HCT116 (cell line): ENCODE data around the gene ANKRD9. TPM values are rescaled to one million over a fixed set of nuclear protein-coding genes. Genes with fewer than 3 reads are reported as not detected.

Experiments used
- ATAC-seq: fragments of 200-7000 bp; cut with Tn5 transposase; 2 replicates; pipeline ENCODE4 v1.9.1; 2020; ENCODE audit warnings: mild to moderate bottlenecking, moderate library complexity
- BruUV-seq: library from RNA; stranded (reverse); fragments of 400-500 nt; replicated peaks from 2 replicates; lab custom pipeline; 2021; lab: Mats Ljungman, UMichigan
- CTCF ChIA-PET: fragments of 300-600 bp; sonication (Branson Sonifier 250); formaldehyde crosslinking; loops from one replicate; lab custom pipeline; 2021; ENCODE audit warnings: antibody characterized with exemption; lab: Charles Lee
- POLR2A ChIA-PET: fragments of 300-600, 350-600 bp; sonication (Branson Sonifier 250); formaldehyde crosslinking; loops from one replicate; lab custom pipeline; 2021; ENCODE audit warnings: antibody characterized with exemption; lab: Charles Lee
- RAD21 ChIA-PET, 2 experiments: fragments of 300-600 bp; sonication (Branson Sonifier 250); formaldehyde crosslinking; loops; one replicate each; lab custom pipeline; 2023; ENCODE audit warnings: low total read pairs in 2 of 2; ENCODE audit not compliant: uncharacterized antibody in 2 of 2, unreplicated experiment in 2 of 2, low non-redundant PET in 1 of 2; lab: Charles Lee
- DNase-seq: peaks from one replicate; pipeline ENCODE4 v3.0.0-alpha.2; 2010; ENCODE audit warnings: low read depth, low spot score
- H2AFZ ChIP-seq: fragments of 200-600 bp; shearing (Covaris generic), sonication (generic); 2 replicates; pipeline ENCODE4 v1.6.1; 2017; ENCODE audit warnings: low read depth, mixed run types, mixed read lengths, antibody characterized with exemption, low read length; ENCODE audit not compliant: poor library complexity, severe bottlenecking
- H3K27ac ChIP-seq: 2 replicates; pipeline ENCODE4 v1.5.1; 2012; ENCODE audit warnings: low read depth, low read length
- H3K27me3 ChIP-seq: fragments of 200-600 bp; sonication (generic); 2 replicates; pipeline ENCODE4 v1.6.1; 2016; ENCODE audit warnings: mixed run types, low read length, mixed read lengths; ENCODE audit not compliant: insufficient read depth
- H3K36me3 ChIP-seq, 2 experiments: fragments of 200-500 bp in 1 of 2; fragments of 200-600 bp in 1 of 2; sonication (Bioruptor generic) in 1 of 2; sonication (generic) in 1 of 2; 2 replicates each; pipeline versions ENCODE4 v1.5.1 to v1.6.1; 2014 to 2016; ENCODE audit warnings: low read length in 2 of 2, inconsistent platforms in 1 of 2, mixed read lengths in 1 of 2, mixed run types in 1 of 2; ENCODE audit not compliant: insufficient read depth in 2 of 2, control insufficient read depth in 1 of 2
- H3K4me1 ChIP-seq, 2 experiments: fragments of 200-600 bp in 1 of 2; sonication (generic) in 1 of 2; 2 replicates each; pipeline versions ENCODE4 v1.5.1 to v1.6.1; 2012 to 2017; ENCODE audit warnings: low read length in 2 of 2, inconsistent platforms in 1 of 2, mild to moderate bottlenecking in 1 of 2, mixed read lengths in 1 of 2, mixed run types in 1 of 2, moderate library complexity in 1 of 2; ENCODE audit not compliant: insufficient read depth in 2 of 2, control insufficient read depth in 1 of 2
- H3K4me2 ChIP-seq: fragments of 200-600 bp; sonication (generic); 2 replicates; pipeline ENCODE4 v1.6.1; 2017; ENCODE audit warnings: mixed run types, low read length, mixed read lengths
- H3K4me3 ChIP-seq, 2 experiments: fragments of 200-600 bp in 1 of 2; sonication (generic) in 1 of 2; replicated peaks in 1 of 2; 2 replicates each; pipeline ENCODE4 v1.5.1; 2011 to 2016; ENCODE audit warnings: low read length in 2 of 2, control low read depth in 1 of 2, low read depth in 1 of 2, mild to moderate bottlenecking in 1 of 2, mixed read lengths in 1 of 2, mixed run types in 1 of 2
- H3K79me2 ChIP-seq: fragments of 200-600 bp; sonication (generic); 2 replicates; pipeline ENCODE4 v1.6.1; 2017; ENCODE audit warnings: mild to moderate bottlenecking, mixed run types, low read length, moderate library complexity, mixed read lengths; ENCODE audit not compliant: insufficient read depth
- H3K9ac ChIP-seq: fragments of 200-600 bp; sonication (generic); 2 replicates; pipeline ENCODE4 v1.6.1; 2016; ENCODE audit warnings: low read length, mixed read lengths
- H3K9me2 ChIP-seq: fragments of 200-600 bp; sonication (generic), shearing (Covaris generic); 2 replicates; pipeline ENCODE4 v1.6.1; 2017; ENCODE audit warnings: mixed run types, mild to moderate bottlenecking, moderate library complexity; ENCODE audit not compliant: insufficient read depth
- H3K9me3 ChIP-seq, 2 experiments: fragments of 200-500 bp in 1 of 2; fragments of 200-600 bp in 1 of 2; sonication (Bioruptor generic) in 1 of 2; sonication (generic) in 1 of 2; 2 replicates each; pipeline ENCODE4 v1.6.1; 2014 to 2017; ENCODE audit warnings: low read length in 2 of 2, mixed read lengths in 2 of 2, inconsistent platforms in 1 of 2, low read depth in 1 of 2, mild to moderate bottlenecking in 1 of 2, mixed run types in 1 of 2, moderate library complexity in 1 of 2; ENCODE audit not compliant: control insufficient read depth in 1 of 2, insufficient read depth in 1 of 2
- H4K20me1 ChIP-seq: fragments of 200-600 bp; sonication (generic), shearing (Covaris generic); 2 replicates; pipeline ENCODE4 v1.6.1; 2017; ENCODE audit warnings: mixed run types, mild to moderate bottlenecking, moderate library complexity; ENCODE audit not compliant: insufficient read depth
- CBX3 ChIP-seq: IDR thresholded peaks from 2 replicates; pipeline ENCODE4 v1.6.1; 2012; ENCODE audit warnings: low read depth
- CEBPB ChIP-seq: IDR thresholded peaks from 2 replicates; pipeline ENCODE4 v1.6.1; 2012; ENCODE audit warnings: low read depth
- ELF1 ChIP-seq: IDR thresholded peaks from 2 replicates; pipeline ENCODE4 v1.6.1; 2012; ENCODE audit warnings: low read depth, borderline replicate concordance
- EZH2 ChIP-seq: fragments of 200-600 bp; sonication (generic); IDR thresholded peaks from 2 replicates; pipeline ENCODE4 v1.6.1; 2017; ENCODE audit warnings: antibody characterized with exemption, mixed run types
- EZH2phosphoT487 ChIP-seq: fragments of 200-600 bp; IDR thresholded peaks from 2 replicates; pipeline ENCODE4 v1.6.1; 2018; ENCODE audit warnings: antibody characterized with exemption, borderline replicate concordance
- JUND ChIP-seq: IDR thresholded peaks from 2 replicates; pipeline ENCODE4 v1.6.1; 2012
- RAD21 ChIP-seq: IDR thresholded peaks from 2 replicates; pipeline ENCODE4 v1.6.1; 2012; ENCODE audit warnings: low read depth, mild to moderate bottlenecking
- SIN3A ChIP-seq: IDR thresholded peaks from 2 replicates; pipeline ENCODE4 v1.6.1; 2012; ENCODE audit warnings: low read depth
- SP1 ChIP-seq: IDR thresholded peaks from 2 replicates; pipeline ENCODE4 v1.6.1; 2012; ENCODE audit warnings: low read depth
- SRF ChIP-seq: IDR thresholded peaks from 2 replicates; pipeline ENCODE4 v1.6.1; 2012; ENCODE audit warnings: low read depth
- TCF7L2 ChIP-seq: IDR thresholded peaks from 2 replicates; pipeline ENCODE4 v1.7.0; 2011; ENCODE audit warnings: borderline replicate concordance, inconsistent platforms; ENCODE audit not compliant: insufficient read depth, insufficient read length; ENCODE audit errors: extremely low read depth
- ZFX ChIP-seq: fragments of 450-650 bp; IDR thresholded peaks from 2 replicates; pipeline ENCODE4 v1.6.1; 2017
- ZNF274 ChIP-seq: fragments of 200-500 bp; sonication (Bioruptor generic); IDR thresholded peaks from 2 replicates; pipeline ENCODE4 v1.6.1; 2014; ENCODE audit warnings: mild to moderate bottlenecking, low read depth, low read length, inconsistent platforms
- intact Hi-C: fragments of 100-400 bp; cut with micrococcal nuclease; formaldehyde crosslinking; loops from 2 replicates; pipeline ENCODE4 v1.10.0; 2022
- total RNA-seq: library from RNA; stranded (reverse); gene quantifications from one replicate; pipeline ENCODE4 v1.2.1, GENCODE V29; 2021; ENCODE audit not compliant: unreplicated experiment
- TF ChIP-seq, protein P1 (sequence below), 3 experiments: fragments of 200-600 bp in 1 of 3; sonication (generic) in 1 of 3; IDR thresholded peaks in 2 of 3; conservative IDR thresholded peaks in 1 of 3; 2 replicates each; pipeline ENCODE4 v1.5.1; 2012 to 2017; ENCODE audit warnings: low read depth in 2 of 3, low read length in 2 of 3, antibody characterized with exemption in 1 of 3, borderline replicate concordance in 1 of 3, control low read depth in 1 of 3, mild to moderate bottlenecking in 1 of 3, mixed read lengths in 1 of 3, mixed run types in 1 of 3, moderate library complexity in 1 of 3; ENCODE audit not compliant: insufficient read depth in 1 of 3
- TF ChIP-seq, protein P2 (sequence below): IDR thresholded peaks from 2 replicates; pipeline ENCODE4 v1.6.1; 2012; ENCODE audit warnings: low read depth
- TF ChIP-seq, protein P3 (sequence below): IDR thresholded peaks from 2 replicates; pipeline ENCODE4 v1.6.1; 2012

The ANKRD9 gene
- total RNA-seq, 1 experiment from 2014 or later: 29.0 TPM

DNA sequence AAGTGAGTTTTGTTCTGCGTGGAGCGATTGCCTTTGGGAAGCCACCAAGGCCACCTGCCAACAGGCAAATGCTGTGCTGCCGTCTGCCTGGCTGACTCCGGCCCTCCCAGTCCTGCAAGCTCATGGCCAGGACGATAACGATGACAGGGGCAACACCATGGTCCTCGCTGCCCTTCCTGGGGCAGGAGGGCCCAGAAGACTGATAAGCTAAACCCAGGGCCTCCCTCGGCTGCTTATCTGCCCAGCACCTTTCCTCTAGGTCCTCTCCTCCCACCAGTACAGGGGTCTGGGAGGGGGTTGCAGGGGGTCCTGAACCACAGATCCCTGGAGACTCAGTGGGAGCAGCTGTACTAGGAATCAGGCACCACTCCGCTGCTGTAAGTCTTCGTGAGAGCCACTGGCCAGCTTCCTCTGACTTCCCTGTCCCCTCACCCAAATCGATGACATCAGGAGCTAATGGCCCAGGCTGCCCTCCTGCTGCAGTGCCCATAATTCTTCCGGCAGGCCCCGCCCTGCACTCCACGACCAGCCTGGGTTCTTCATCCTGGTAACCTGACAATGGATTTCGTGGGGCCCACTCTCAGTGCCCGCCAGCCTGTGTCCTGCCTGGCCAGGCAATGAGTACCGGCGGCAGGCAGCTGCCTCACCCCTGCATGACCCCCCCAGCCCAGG lies 5.1 kb downstream of the ANKRD9 start:
- Histone ChIP-seq H3K27ac (no peak overlapping the region), H3K9me3 (no peaks in the 10 kb centered on the region), H3K9me2 (no peaks in the 10 kb centered on the region), H3K4me2 (no peak overlapping the region), H3K4me3 (no peak overlapping the region), H3K79me2 (peaks cover 6% of the 10 kb centered on the region; the same call in 1 of the 2 replicates), H3K27me3 (no peaks in the 10 kb centered on the region), H4K20me1 (no peaks in the 10 kb centered on the region), H3K36me3 (no peaks in the 10 kb centered on the region), H3K9ac (no peak overlapping the region), H2AFZ (no peak overlapping the region), H3K4me1 (peaks cover 4 to 11% of the 10 kb centered on the region in 2 experiments; a peak in 3 of 4 replicates)
- intact Hi-C loops: no loop called here
- DNase-seq (no peak), ATAC-seq (no peak)
- ChIA-PET POLR2A (no interaction called here), RAD21 (no interaction called here), CTCF (no interaction called here)
- TF ChIP-seq EZH2phosphoT487 (no peak), ELF1 (no peak), ZFX (no peak), SIN3A (no peak), CBX3 (no peak), TCF7L2 (no peak), SRF (no peak), EZH2 (no peak), JUND (no peak), CEBPB (no peak), RAD21 (no peak), SP1 (no peak), ZNF274 (no peak)
- TF ChIP-seq, protein P1, sequence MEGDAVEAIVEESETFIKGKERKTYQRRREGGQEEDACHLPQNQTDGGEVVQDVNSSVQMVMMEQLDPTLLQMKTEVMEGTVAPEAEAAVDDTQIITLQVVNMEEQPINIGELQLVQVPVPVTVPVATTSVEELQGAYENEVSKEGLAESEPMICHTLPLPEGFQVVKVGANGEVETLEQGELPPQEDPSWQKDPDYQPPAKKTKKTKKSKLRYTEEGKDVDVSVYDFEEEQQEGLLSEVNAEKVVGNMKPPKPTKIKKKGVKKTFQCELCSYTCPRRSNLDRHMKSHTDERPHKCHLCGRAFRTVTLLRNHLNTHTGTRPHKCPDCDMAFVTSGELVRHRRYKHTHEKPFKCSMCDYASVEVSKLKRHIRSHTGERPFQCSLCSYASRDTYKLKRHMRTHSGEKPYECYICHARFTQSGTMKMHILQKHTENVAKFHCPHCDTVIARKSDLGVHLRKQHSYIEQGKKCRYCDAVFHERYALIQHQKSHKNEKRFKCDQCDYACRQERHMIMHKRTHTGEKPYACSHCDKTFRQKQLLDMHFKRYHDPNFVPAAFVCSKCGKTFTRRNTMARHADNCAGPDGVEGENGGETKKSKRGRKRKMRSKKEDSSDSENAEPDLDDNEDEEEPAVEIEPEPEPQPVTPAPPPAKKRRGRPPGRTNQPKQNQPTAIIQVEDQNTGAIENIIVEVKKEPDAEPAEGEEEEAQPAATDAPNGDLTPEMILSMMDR (IDR thresholded peaks at IDR 0.05 in 2 of 3, conservative IDR thresholded peaks at IDR 0.05 in 1 of 3; ENCODE audit: borderline replicate concordance in 1 of 3, insufficient read depth in 1 of 3, low read depth in 2 of 3, low read length in 2 of 3): no peak
- TF ChIP-seq, protein P2, sequence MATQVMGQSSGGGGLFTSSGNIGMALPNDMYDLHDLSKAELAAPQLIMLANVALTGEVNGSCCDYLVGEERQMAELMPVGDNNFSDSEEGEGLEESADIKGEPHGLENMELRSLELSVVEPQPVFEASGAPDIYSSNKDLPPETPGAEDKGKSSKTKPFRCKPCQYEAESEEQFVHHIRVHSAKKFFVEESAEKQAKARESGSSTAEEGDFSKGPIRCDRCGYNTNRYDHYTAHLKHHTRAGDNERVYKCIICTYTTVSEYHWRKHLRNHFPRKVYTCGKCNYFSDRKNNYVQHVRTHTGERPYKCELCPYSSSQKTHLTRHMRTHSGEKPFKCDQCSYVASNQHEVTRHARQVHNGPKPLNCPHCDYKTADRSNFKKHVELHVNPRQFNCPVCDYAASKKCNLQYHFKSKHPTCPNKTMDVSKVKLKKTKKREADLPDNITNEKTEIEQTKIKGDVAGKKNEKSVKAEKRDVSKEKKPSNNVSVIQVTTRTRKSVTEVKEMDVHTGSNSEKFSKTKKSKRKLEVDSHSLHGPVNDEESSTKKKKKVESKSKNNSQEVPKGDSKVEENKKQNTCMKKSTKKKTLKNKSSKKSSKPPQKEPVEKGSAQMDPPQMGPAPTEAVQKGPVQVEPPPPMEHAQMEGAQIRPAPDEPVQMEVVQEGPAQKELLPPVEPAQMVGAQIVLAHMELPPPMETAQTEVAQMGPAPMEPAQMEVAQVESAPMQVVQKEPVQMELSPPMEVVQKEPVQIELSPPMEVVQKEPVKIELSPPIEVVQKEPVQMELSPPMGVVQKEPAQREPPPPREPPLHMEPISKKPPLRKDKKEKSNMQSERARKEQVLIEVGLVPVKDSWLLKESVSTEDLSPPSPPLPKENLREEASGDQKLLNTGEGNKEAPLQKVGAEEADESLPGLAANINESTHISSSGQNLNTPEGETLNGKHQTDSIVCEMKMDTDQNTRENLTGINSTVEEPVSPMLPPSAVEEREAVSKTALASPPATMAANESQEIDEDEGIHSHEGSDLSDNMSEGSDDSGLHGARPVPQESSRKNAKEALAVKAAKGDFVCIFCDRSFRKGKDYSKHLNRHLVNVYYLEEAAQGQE: no peak
- TF ChIP-seq, protein P3, sequence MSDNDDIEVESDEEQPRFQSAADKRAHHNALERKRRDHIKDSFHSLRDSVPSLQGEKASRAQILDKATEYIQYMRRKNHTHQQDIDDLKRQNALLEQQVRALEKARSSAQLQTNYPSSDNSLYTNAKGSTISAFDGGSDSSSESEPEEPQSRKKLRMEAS: no peak
- BruUV-seq: no TSS peak
